Effector memory CD4-positive, alpha-beta T cell (primary cell): Measurements from ENCODE around the gene BAZ2B.

ENCODE experiments used
- DNase-seq, 3 donors: peaks; one replicate each; pipeline ENCODE4 v3.0.0-alpha.2; 2020
- H3K27ac ChIP-seq: 2 replicates; pipeline ENCODE4 v1.7.0; 2013; ENCODE audit warnings: mild to moderate bottlenecking, low read length, moderate library complexity; ENCODE audit not compliant: insufficient read depth, poor library complexity, severe bottlenecking
- H3K27me3 ChIP-seq: replicated peaks from 2 replicates; pipeline ENCODE4 v1.7.0; 2013; ENCODE audit warnings: mild to moderate bottlenecking, low read length; ENCODE audit not compliant: insufficient read depth, control insufficient read depth, poor library complexity, severe bottlenecking
- H3K36me3 ChIP-seq: 2 replicates; pipeline ENCODE4 v1.7.0; 2013; ENCODE audit warnings: mild to moderate bottlenecking, low read length, moderate library complexity; ENCODE audit not compliant: control insufficient read depth, insufficient read depth
- H3K4me1 ChIP-seq: 2 replicates; pipeline ENCODE4 v1.7.0; 2013; ENCODE audit warnings: low read length, mild to moderate bottlenecking; ENCODE audit not compliant: control insufficient read depth, insufficient read depth, poor library complexity, severe bottlenecking
- H3K4me3 ChIP-seq: 2 replicates; pipeline ENCODE4 v1.7.0; 2013; ENCODE audit warnings: low read length, low read depth, mild to moderate bottlenecking; ENCODE audit not compliant: insufficient read depth, poor library complexity, severe bottlenecking
- H3K9me3 ChIP-seq: 2 replicates; pipeline ENCODE4 v1.7.0; 2013; ENCODE audit warnings: mild to moderate bottlenecking, low read length, moderate library complexity; ENCODE audit not compliant: control insufficient read depth

BAZ2B gene

GRCh38 chr2:159442159-159442852, 174.0 kb downstream of the BAZ2B start:
- H3K27me3 ChIP-seq = no peaks in the 10 kb centered on the region
- H3K9me3 ChIP-seq = no peaks in the 10 kb centered on the region
- no peaks in the 10 kb centered on the region for H3K4me1 ChIP-seq
- H3K4me3 ChIP-seq = no peak overlapping the region
- H3K36me3 ChIP-seq = peaks cover 14% of the 10 kb centered on the region
- no peak overlapping the region for H3K27ac ChIP-seq
- no peak for DNase-seq

DNA sequence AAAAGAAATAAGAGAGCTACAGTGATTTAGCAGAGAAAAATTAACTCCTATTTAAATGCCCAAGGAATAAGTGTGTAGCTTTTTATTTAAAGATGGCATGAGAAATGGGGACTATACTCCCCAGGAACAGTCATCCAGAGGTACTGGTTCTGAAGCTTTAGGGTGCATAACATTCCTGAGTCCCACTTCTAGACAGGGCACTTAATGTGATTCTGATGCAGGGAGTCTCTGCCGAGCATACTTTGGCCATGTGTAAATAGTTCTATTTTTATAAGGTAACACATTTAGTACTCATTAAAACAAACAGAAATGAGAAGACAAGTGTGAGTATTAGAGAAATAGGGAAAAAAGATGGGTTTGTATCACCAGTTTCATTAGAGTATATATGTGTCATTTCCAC, 175.2 kb downstream of the BAZ2B start:
- H3K27me3 ChIP-seq = no peaks in the 10 kb centered on the region
- no peak overlapping the region for H3K4me3 ChIP-seq
- H3K4me1 ChIP-seq = no peaks in the 10 kb centered on the region
- H3K9me3 ChIP-seq = no peaks in the 10 kb centered on the region
- no peak overlapping the region for H3K27ac ChIP-seq
- H3K36me3 ChIP-seq = peaks cover 7% of the 10 kb centered on the region
- no peak for DNase-seq

DNA sequence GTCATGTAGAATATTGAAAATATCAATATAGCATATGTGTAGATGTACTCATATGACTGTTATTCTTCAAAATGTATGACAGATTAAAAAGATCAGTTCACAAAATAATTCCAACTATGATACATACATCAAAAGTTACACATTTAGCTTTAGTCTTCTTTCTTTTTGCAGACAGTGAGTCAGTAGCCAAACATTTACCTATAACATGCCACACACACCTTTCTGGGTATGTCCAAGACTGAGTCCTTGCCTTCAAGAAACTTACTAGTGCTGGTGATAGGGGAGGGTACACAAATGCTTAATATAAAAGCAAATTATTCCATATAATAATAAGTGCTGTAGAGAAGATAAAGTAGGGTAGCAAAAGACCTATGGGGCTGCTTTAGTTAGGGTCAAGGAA, 176.9 kb downstream of the BAZ2B start:
- H3K27me3 ChIP-seq = no peaks in the 10 kb centered on the region
- no peak overlapping the region for H3K4me3 ChIP-seq
- H3K36me3 ChIP-seq = peaks cover 3% of the 10 kb centered on the region
- DNase-seq = no peak
- no peak overlapping the region for H3K27ac ChIP-seq
- H3K4me1 ChIP-seq = no peaks in the 10 kb centered on the region
- H3K9me3 ChIP-seq = no peaks in the 10 kb centered on the region

- no peak for DNase-seq
- H3K36me3 ChIP-seq = peaks cover 3% of the 10 kb centered on the region
- no peaks in the 10 kb centered on the region for H3K9me3 ChIP-seq
- H3K4me1 ChIP-seq = no peaks in the 10 kb centered on the region
- no peaks in the 10 kb centered on the region for H3K27me3 ChIP-seq
- no peak overlapping the region for H3K4me3 ChIP-seq
- H3K27ac ChIP-seq = no peak overlapping the region
These were observed 177.5 kb downstream of the BAZ2B start for GRCh38 chr2:159438720-159439353.

GRCh38 chr2:159438284-159438683, 178.1 kb downstream of the BAZ2B start:
- no peaks in the 10 kb centered on the region for H3K9me3 ChIP-seq
- H3K27ac ChIP-seq = no peak overlapping the region
- no peak overlapping the region for H3K4me3 ChIP-seq
- DNase-seq = no peak
- no peaks in the 10 kb centered on the region for H3K27me3 ChIP-seq
- H3K4me1 ChIP-seq = no peaks in the 10 kb centered on the region
- peaks cover 3% of the 10 kb centered on the region for H3K36me3 ChIP-seq

- Histone ChIP-seq H3K27me3 (no peaks in the 10 kb centered on the region), H3K36me3 (peaks cover 3% of the 10 kb centered on the region), H3K27ac (no peak overlapping the region), H3K9me3 (no peaks in the 10 kb centered on the region), H3K4me3 (no peak overlapping the region), H3K4me1 (no peaks in the 10 kb centered on the region)
- no peak for DNase-seq
These were observed 183.7 kb downstream of the BAZ2B start for GRCh38 chr2:159432610-159433009.

GRCh38 chr2:159427048-159427447, 189.3 kb downstream of the BAZ2B start:
- Histone ChIP-seq H3K27me3 (no peaks in the 10 kb centered on the region), H3K36me3 (no peaks in the 10 kb centered on the region), H3K4me3 (no peak overlapping the region), H3K9me3 (no peaks in the 10 kb centered on the region), H3K27ac (no peak overlapping the region), H3K4me1 (no peaks in the 10 kb centered on the region)
- no peak for DNase-seq

- H3K9me3 ChIP-seq = no peaks in the 10 kb centered on the region
- DNase-seq = no peak
- H3K27ac ChIP-seq = no peak overlapping the region
- H3K36me3 ChIP-seq = no peaks in the 10 kb centered on the region
- no peaks in the 10 kb centered on the region for H3K27me3 ChIP-seq
- no peak overlapping the region for H3K4me3 ChIP-seq
- H3K4me1 ChIP-seq = no peaks in the 10 kb centered on the region
These were observed 196.9 kb downstream of the BAZ2B start for GRCh38 chr2:159419403-159419802.

- Histone ChIP-seq H3K9me3 (no peaks in the 10 kb centered on the region), H3K36me3 (no peaks in the 10 kb centered on the region)
- DNase-seq = no peak
These were observed 204.9 kb downstream of the BAZ2B start for GRCh38 chr2:159411460-159411859.

DNA sequence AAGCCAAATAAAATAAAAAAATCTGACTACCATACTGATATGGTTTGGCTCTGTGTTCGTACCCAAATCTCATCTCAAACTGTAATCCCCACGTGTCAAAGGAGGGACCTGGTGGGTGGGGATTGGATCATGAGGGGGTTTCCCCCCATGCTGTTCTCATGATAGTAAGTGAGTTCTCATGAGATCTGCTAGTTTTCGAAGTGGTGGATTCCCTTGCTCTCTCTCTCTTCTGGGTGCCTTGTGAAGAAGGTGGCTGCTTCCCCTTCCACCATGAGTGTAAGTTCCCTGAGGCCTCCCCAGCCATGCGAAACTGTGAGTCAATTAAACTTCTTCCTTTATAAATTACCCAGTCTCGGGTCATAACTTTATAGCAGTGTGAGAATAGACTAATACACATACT, 206.1 kb downstream of the BAZ2B start:
- no peaks in the 10 kb centered on the region for H3K36me3 ChIP-seq
- no peaks in the 10 kb centered on the region for H3K27me3 ChIP-seq
- DNase-seq = no peak
- H3K9me3 ChIP-seq = no peaks in the 10 kb centered on the region
- no peak overlapping the region for H3K27ac ChIP-seq
- no peak overlapping the region for H3K4me3 ChIP-seq
- H3K4me1 ChIP-seq = no peaks in the 10 kb centered on the region

More at GRCh38 chr2:159411460-159411859, 204.9 kb downstream of the BAZ2B start:
- no peaks in the 10 kb centered on the region for H3K27me3 ChIP-seq
- no peak overlapping the region for H3K27ac ChIP-seq
- no peak overlapping the region for H3K4me3 ChIP-seq
- H3K4me1 ChIP-seq = no peaks in the 10 kb centered on the region
